HG03025 (cell line): Measurements from ENCODE around the gene PTPRM.

ENCODE experiments used
- ATAC-seq: cut with Tn5 transposase; IDR thresholded peaks from one replicate; pipeline ENCODE4 v1.9.1; 2021; ENCODE audit warnings: mild to moderate bottlenecking, moderate library complexity; ENCODE audit not compliant: unreplicated experiment, low FRiP score

Gene PTPRM

GRCh38 chr18:7566244-7566566, 911 bp upstream of the PTPRM start:
- no peak for ATAC-seq

GRCh38 chr18:7567474-7568425, 634 bp downstream of the PTPRM start:
- ATAC-seq: no peak

GRCh38 chr18:7568426-7568825, 1.3 kb downstream of the PTPRM start:
- ATAC-seq: no peak

GRCh38 chr18:7571626-7572025, 4.5 kb downstream of the PTPRM start:
- ATAC-seq: no peak

GRCh38 chr18:7572822-7573221, 5.7 kb downstream of the PTPRM start:
- no peak for ATAC-seq

GRCh38 chr18:7575465-7576028, 8.4 kb downstream of the PTPRM start:
- ATAC-seq: no peak

GRCh38 chr18:7576077-7576476, 9.0 kb downstream of the PTPRM start:
- ATAC-seq: no peak

- ATAC-seq: no peak
Observed at GRCh38 chr18:7576685-7577084, 9.6 kb downstream of the PTPRM start.

- no peak for ATAC-seq
Observed at GRCh38 chr18:7577706-7578105, 10.6 kb downstream of the PTPRM start.

- no peak for ATAC-seq
Observed at GRCh38 chr18:7579176-7579917, 12.2 kb downstream of the PTPRM start.

- ATAC-seq: no peak
Observed at GRCh38 chr18:7579918-7580542, 12.9 kb downstream of the PTPRM start.

GRCh38 chr18:7584646-7585275, 17.6 kb downstream of the PTPRM start:
- ATAC-seq: no peak

- ATAC-seq: no peak
Observed at GRCh38 chr18:7585276-7585670, 18.2 kb downstream of the PTPRM start.

GRCh38 chr18:7586379-7586778, 19.3 kb downstream of the PTPRM start:
- no peak for ATAC-seq

GRCh38 chr18:7590826-7591560, 23.9 kb downstream of the PTPRM start:
- ATAC-seq: no peak

- ATAC-seq: no peak
Observed at GRCh38 chr18:7592305-7593071, 25.4 kb downstream of the PTPRM start.

GRCh38 chr18:7593218-7593819, 26.2 kb downstream of the PTPRM start:
- ATAC-seq: no peak

- ATAC-seq: no peak
Observed at GRCh38 chr18:7596147-7596546, 29.0 kb downstream of the PTPRM start.

GRCh38 chr18:7597500-7597899, 30.4 kb downstream of the PTPRM start:
- ATAC-seq: no peak
